HG02884 (cell line): Measurements from ENCODE around the gene CEP19.

ENCODE experiments used
- ATAC-seq: cut with Tn5 transposase; IDR thresholded peaks from one replicate; pipeline ENCODE4 v1.9.1; 2021; ENCODE audit warnings: mild to moderate bottlenecking, moderate library complexity; ENCODE audit not compliant: unreplicated experiment

The CEP19 gene

DNA sequence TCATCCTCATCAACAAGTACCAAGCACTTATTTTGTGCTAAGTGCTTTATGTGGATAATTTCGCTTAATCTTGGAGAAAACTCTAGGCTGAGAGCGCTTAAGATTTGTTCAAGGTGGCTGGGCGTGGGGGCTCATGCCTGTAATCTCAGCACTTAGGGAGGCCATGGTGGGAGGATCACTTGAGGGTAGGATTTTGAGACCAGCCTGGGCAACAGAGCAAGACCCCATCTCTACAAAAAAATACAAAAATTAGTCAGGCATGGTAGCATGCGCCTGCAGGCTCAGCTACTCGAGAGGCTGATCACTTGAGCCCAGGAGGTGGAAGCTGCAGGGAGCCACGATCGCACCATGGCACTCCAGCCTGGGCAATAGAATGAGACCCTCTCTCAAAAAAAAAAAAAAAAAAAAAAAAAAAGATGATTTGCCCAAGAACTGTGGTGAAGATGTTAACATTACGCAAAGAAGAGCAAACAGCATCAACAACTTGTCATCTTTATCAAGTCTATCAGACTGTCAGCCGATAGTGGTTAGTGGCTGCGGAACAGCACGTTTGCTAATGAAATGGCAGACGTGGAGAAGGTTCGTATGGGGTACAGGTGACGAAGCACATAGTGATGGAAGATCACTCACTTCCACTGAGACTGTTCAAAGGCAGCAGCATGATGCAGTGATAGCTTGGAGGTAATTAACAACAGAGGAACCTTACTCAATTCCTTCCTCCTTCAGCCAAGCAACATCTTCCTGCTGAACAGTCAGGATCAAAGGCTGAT, 44.8 kb downstream of the CEP19 start:
- ATAC-seq: no peak

DNA sequence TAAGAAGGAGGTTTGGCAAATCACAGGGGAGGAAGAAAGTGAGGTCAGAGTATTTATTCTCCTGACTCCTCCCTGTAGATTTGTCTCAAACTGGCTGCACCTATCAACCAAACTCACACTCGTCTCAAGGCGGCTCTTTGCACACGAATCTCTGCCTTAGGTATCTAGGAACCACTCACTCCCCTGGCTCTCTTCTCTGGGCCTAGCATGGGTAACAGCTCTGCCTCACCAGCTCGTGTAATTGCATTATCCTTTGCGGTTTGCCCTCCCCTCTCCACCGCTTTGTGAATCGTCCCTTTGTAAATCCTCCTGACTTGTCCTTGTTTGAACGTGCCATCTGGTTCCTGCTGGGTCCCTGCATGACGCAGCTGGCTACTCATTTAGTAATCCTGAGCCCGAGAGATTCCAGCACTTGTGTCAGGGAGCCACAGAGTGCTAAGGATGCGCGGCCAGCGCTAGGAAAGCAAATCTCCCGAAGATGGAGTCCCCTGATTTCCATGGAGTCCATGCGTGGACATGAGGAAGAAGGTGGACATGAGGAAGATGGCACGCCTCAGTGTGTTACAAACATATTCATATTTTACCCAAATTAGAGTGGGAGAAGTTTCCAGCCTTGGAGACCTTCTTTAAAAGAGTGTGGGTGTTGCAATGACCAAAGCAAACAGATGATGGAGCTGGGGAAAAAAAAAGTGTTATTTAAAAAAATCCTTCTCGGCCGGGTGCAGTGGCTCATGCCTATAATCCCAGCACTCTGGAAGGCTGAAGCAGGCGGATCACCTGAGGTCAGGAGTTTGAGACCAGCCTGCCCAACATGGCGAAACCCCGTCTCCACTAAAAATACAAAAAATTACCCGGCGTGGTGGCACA, 45.8 kb downstream of the CEP19 start:
- ATAC-seq: no peak

DNA sequence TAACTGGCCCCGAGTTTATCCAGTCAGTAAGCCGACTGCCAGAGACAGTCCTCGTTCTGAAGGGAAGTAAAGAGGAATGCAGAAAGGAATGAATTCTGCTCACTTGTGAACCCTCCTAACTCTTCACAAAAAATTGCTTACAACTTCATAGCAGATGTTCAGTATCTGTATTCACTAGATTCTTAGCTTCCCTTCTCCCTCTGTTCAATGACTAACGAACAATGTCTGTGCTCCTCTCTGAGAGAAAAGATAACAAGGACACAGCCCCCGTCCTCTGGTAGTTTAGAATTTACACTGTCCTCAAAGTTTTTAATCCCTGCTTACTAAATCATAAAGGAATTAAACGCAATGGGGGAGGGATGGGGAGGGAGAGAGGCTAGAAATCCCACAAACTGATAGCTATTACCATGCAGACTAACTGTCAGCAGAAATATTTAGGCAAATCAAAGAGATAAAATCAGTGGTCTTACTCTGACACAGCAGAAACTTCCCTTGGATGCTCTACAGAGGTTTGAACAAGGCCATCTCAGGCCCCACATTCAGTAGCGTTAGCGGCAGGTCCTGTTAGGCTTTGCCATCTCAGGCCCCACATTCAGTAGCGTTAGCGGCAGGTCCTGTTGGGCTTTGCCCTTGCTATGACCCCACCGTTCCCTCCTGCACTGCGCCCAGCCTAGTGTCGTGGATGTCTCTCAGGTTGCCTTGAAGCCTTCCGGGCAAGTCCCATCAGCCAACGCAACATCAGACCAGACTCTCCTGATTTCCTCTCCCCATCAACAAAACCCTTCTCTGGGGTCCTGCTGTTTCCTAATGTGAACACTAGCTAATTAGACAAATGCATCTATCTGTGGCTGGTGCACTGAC, 49.1 kb downstream of the CEP19 start:
- ATAC-seq: no peak

DNA sequence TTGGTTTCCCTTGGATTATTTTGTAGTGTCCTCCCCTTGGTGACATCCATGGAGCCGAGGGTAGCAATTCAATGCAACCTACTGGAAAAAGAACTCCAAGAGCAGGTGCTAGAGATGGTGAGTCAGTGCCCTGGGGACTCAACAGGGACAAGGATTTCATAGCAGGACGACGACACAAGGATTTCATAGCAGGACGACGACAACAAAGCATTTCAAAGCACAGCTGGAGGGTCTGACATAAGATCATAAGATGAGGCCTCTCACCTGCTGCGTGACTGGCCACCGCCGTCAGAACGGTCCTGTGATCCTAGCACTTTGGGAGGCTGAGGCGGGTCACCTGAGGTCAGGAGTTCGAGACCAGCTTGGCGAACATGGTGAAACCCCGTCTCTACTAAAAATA, 50.0 kb downstream of the CEP19 start:
- no peak for ATAC-seq

DNA sequence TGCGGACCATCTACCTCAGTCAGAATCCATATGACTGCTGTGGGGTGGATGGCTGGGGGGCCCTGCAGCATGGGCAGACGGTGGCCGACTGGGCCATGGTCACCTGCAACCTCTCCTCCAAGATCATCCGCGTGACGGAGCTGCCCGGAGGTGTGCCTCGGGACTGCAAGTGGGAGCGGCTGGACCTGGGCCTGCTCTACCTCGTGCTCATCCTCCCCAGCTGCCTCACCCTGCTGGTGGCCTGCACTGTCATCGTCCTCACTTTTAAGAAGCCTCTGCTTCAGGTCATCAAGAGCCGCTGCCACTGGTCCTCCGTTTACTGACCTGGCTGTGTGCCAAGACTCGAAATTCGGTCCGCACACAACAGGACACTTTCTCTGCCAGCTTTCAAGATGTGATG, 50.6 kb downstream of the CEP19 start:
- no peak for ATAC-seq

DNA sequence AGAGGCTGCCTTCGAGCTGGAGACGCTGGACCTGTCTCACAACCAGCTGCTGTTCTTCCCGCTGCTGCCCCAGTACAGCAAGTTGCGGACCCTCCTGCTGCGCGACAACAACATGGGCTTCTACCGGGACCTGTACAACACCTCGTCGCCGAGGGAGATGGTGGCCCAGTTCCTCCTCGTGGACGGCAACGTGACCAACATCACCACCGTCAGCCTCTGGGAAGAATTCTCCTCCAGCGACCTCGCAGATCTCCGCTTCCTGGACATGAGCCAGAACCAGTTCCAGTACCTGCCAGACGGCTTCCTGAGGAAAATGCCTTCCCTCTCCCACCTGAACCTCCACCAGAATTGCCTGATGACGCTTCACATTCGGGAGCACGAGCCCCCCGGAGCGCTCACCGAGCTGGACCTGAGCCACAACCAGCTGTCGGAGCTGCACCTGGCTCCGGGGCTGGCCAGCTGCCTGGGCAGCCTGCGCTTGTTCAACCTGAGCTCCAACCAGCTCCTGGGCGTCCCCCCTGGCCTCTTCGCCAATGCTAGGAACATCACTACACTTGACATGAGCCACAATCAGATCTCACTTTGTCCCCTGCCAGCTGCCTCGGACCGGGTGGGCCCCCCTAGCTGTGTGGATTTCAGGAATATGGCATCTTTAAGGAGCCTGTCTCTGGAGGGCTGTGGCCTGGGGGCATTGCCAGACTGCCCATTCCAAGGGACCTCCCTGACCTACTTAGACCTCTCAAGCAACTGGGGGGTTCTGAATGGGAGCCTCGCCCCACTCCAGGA, 51.5 kb downstream of the CEP19 start:
- ATAC-seq: no peak

DNA sequence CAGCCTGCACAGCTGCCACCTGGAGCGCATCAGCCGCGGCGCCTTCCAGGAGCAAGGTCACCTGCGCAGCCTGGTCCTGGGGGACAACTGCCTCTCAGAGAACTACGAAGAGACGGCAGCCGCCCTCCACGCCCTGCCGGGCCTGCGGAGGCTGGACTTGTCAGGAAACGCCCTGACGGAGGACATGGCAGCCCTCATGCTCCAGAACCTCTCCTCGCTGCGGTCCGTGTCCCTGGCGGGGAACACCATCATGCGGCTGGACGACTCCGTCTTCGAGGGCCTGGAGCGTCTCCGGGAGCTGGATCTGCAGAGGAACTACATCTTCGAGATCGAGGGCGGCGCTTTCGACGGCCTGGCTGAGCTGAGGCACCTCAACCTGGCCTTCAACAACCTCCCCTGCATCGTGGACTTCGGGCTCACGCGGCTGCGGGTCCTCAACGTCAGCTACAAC, 52.1 kb downstream of the CEP19 start:
- ATAC-seq: no peak
